Endothelial cell (in vitro differentiated cells): ENCODE measurements around the gene EPHA8. TPM values are rescaled to one million over a fixed set of nuclear protein-coding genes. Genes with fewer than 3 reads are reported as not detected.

ENCODE experiments used
- DNase-seq: peaks from one replicate; pipeline ENCODE4 v3.0.0; 2021; ENCODE audit warnings: low spot score
- H3K27ac Mint-ChIP-seq: one replicate; pipeline ENCODE4 v1.8.0; 2021; ENCODE audit warnings: mixed read lengths, inconsistent platforms; ENCODE audit not compliant: unreplicated experiment
- H3K27me3 Mint-ChIP-seq: one replicate; pipeline ENCODE4 v1.8.0; 2021; ENCODE audit warnings: mild to moderate bottlenecking, moderate library complexity, mixed read lengths, inconsistent platforms; ENCODE audit not compliant: unreplicated experiment
- H3K36me3 Mint-ChIP-seq: one replicate; pipeline ENCODE4 v1.8.0; 2021; ENCODE audit warnings: mild to moderate bottlenecking, low read depth, mixed read lengths, inconsistent platforms; ENCODE audit not compliant: unreplicated experiment
- H3K4me1 Mint-ChIP-seq: one replicate; pipeline ENCODE4 v1.8.0; 2021; ENCODE audit warnings: mild to moderate bottlenecking, mixed read lengths, inconsistent platforms; ENCODE audit not compliant: unreplicated experiment
- H3K4me3 Mint-ChIP-seq: one replicate; pipeline ENCODE4 v1.8.0; 2021; ENCODE audit warnings: mild to moderate bottlenecking, mixed read lengths, inconsistent platforms; ENCODE audit not compliant: unreplicated experiment
- H3K9me3 Mint-ChIP-seq: one replicate; pipeline ENCODE4 v1.8.0; 2021; ENCODE audit warnings: mixed read lengths, inconsistent platforms; ENCODE audit not compliant: unreplicated experiment
- CTCF ChIP-seq: fragments of 200-600 bp; sonication (generic); IDR thresholded peaks from one replicate; pipeline ENCODE4 v1.5.0; 2021; ENCODE audit warnings: antibody characterized with exemption; ENCODE audit not compliant: unreplicated experiment
- total RNA-seq: library from RNA; stranded (reverse); fragmentation: NEBNext Ultra II Directional; extraction: Animal tissue kit (Norgen Biotek cat#: 25700); gene quantifications from one replicate; pipeline ENCODE4 v1.2.1, GENCODE V29; 2021; ENCODE audit not compliant: unreplicated experiment

EPHA8 gene
- total RNA-seq, 1 donor from 2014 or later, result not detected

- Mint-ChIP-seq H3K27me3 (peaks cover 10% of the 10 kb centered on the region), H3K36me3 (no peaks in the 10 kb centered on the region)
These were observed 48.2 kb downstream of the EPHA8 start for GRCh38 chr1:22611530-22611947.

GRCh38 chr1:22612671-22613571 is 49.6 kb downstream of the EPHA8 start:
- no peak overlapping the region for H3K27ac Mint-ChIP-seq
- no peak overlapping the region for H3K4me3 Mint-ChIP-seq
- H3K27me3 Mint-ChIP-seq, result peaks cover 8% of the 10 kb centered on the region
- H3K4me1 Mint-ChIP-seq, result peaks cover 4% of the 10 kb centered on the region
- H3K36me3 Mint-ChIP-seq, result no peaks in the 10 kb centered on the region
- H3K9me3 Mint-ChIP-seq, result no peaks in the 10 kb centered on the region
- DNase-seq, result no peak
- no peak for TF ChIP-seq CTCF

More at GRCh38 chr1:22611530-22611947, 48.2 kb downstream of the EPHA8 start:
- H3K9me3 Mint-ChIP-seq, result no peaks in the 10 kb centered on the region
- TF ChIP-seq CTCF, result no peak
- no peak overlapping the region for H3K27ac Mint-ChIP-seq
- peak; percentile 82 for DNase-seq
- H3K4me3 Mint-ChIP-seq, result no peak overlapping the region
- peaks cover 12% of the 10 kb centered on the region for H3K4me1 Mint-ChIP-seq

GRCh38 chr1:22613572-22613918 is 50.3 kb downstream of the EPHA8 start:
- no peak overlapping the region for H3K27ac Mint-ChIP-seq
- no peak for TF ChIP-seq CTCF
- H3K9me3 Mint-ChIP-seq, result no peaks in the 10 kb centered on the region
- no peaks in the 10 kb centered on the region for H3K4me1 Mint-ChIP-seq
- H3K4me3 Mint-ChIP-seq, result no peak overlapping the region
- DNase-seq, result no peak
- H3K36me3 Mint-ChIP-seq, result no peaks in the 10 kb centered on the region
- peaks cover 7% of the 10 kb centered on the region for H3K27me3 Mint-ChIP-seq

- Mint-ChIP-seq H3K9me3 (no peaks in the 10 kb centered on the region), H3K4me3 (no peak overlapping the region), H3K27ac (no peak overlapping the region), H3K36me3 (no peaks in the 10 kb centered on the region), H3K27me3 (peaks cover 7% of the 10 kb centered on the region), H3K4me1 (no peaks in the 10 kb centered on the region)
- no peak for DNase-seq
- no peak for TF ChIP-seq CTCF
These were observed 50.7 kb downstream of the EPHA8 start for GRCh38 chr1:22613951-22614350.

GRCh38 chr1:22615886-22616285 is 52.6 kb downstream of the EPHA8 start:
- H3K4me1 Mint-ChIP-seq, result no peaks in the 10 kb centered on the region
- H3K36me3 Mint-ChIP-seq, result no peaks in the 10 kb centered on the region
- peaks cover 4% of the 10 kb centered on the region for H3K27me3 Mint-ChIP-seq
- no peak overlapping the region for H3K27ac Mint-ChIP-seq
- H3K9me3 Mint-ChIP-seq, result no peaks in the 10 kb centered on the region
- no peak overlapping the region for H3K4me3 Mint-ChIP-seq
- TF ChIP-seq CTCF, result no peak
- DNase-seq, result no peak
